Measurements from ENCODE around the gene PPARG.
"Not testable (repeated sequence)": the region's sequence is repeated elsewhere in the genome, so short reads cannot be mapped to it uniquely, and the experiment has no call there.

The PPARG gene

GRCh38 chr3:12379640-12380429 is 91.0 kb downstream of the PPARG start:
- no peak for DNase-seq (ENCODE audit: low read depth)

DNA sequence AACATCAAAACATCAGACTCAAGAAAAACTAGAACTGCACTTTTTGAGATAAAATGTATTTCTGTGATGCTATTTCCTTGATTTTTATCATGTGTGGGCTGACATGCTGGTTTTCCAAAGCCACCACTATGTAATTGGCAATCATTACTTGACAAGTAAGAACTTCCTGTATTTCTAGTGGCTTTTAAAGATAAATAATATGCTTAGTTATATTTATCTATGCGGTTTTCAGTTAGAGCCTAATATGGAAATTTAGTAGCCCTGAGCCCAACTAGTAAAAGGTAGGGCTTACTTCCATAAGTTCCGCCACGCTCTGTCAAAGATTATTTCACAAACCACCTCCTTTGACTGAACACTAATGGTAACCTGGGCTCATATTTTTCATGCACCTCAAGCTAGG is 91.6 kb downstream of the PPARG start:
- DNase-seq (ENCODE audit: low read depth): no peak

GRCh38 chr3:12381199-12381598 is 92.3 kb downstream of the PPARG start:
- DNase-seq (ENCODE audit: low read depth): no peak

GRCh38 chr3:12383218-12383617 is 94.3 kb downstream of the PPARG start:
- no peak for DNase-seq (ENCODE audit: low read depth)

DNA sequence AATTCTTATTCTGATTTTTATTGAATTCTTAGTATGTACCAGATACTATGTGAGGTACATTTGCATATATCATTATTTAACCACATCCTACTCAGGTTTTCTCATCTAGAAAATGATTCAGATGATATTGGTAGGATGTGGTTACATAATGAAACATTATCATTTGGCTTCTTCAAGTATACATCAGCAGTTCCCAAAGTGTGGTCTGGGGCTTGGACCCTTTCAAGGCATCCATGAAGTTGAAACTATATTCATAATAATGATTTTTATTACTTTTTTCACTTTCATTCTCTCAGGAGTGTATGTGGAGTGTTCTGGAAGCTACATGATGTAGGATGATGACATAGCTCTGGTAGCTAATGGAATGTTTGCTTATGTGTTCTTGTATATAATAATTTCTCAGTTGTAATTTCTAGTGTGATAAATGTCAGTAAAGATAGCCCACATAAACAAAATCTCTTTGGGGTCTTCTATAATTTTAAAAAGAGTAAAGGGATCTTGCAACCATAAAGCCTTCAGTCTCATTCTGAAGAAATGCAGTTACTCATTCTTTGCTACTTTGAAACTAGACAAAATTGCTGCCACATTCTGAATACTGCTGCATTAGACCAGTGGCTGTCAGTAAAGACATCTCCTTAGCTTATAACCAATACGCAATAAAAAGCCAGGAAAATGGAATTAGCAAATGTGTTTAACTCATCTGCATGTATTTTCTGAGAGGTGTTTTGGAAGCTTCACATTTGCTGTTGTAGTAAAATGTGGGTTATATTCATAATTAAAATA is 95.8 kb downstream of the PPARG start:
- no peak for DNase-seq (ENCODE audit: low read depth)

GRCh38 chr3:12386514-12387291 is 97.8 kb downstream of the PPARG start:
- not testable (repeated sequence) for DNase-seq (ENCODE audit: low read depth)

GRCh38 chr3:12388185-12388584 is 99.3 kb downstream of the PPARG start:
- no peak for DNase-seq (ENCODE audit: low read depth)

DNA sequence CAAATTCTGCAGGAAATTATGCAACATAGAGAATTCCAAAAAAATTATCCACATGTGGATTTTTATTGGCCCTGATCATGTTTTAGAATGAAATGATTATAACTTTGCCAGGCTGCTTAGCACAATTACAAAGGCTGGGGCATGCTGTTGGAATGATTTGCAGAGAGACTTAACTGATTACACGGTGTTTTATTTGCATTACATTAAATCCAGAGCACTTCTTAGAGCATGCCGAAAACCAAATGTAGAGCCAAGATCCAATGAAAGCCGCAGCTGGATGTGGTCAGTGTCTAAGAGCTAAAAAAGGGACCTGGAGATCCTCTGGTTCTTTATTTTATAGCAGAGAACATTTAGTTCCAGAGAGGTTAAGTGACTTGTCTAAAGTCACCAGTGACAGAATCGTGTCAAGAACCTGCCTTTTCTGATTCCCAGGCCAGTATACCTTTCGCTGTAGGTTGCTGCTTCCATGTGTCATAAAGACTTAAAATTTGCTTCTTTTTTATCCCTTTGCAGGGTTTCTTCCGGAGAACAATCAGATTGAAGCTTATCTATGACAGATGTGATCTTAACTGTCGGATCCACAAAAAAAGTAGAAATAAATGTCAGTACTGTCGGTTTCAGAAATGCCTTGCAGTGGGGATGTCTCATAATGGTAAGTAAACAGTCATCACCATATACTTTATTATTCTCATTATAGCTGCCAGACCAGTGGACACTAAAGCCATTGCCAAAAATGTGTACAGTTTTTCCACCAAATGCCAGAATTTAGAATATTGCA is 103.4 kb downstream of the PPARG start:
- no peak for DNase-seq (ENCODE audit: low read depth)

- DNase-seq (ENCODE audit: low read depth): no peak
These were observed 105.0 kb downstream of the PPARG start for GRCh38 chr3:12393894-12394293.

DNA sequence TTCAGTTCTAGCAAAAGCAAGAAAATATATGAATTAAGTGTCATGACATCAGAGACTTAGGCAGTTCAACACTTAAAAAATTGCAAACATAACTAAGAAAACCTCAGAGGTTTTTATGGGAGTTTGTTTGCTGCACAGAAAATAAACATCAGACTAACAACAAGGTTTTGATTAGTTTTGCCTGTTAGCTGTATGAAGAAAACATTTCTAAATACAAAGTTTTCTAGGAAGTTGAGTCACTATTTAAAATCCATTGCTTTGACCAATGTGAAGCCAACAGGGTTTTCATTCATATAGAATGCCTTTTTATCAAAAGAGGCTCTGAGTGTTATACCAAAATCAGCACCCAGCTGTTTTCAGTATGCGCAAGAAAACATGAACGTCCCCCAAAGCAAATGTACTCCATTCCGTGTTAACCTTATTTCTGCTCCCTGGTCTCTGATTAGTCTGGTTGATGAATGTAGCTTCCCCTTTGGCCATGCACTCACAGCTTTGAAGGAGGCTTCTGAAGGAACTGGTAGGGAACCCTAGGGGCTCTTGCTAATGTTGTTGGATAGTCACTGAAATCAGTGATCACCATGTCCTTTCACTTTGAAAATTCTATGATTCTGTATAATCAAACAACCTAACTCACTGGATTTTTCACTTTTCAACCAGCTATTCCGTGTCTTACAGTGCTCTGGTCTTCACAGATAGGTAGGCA is 105.8 kb downstream of the PPARG start:
- no peak for DNase-seq (ENCODE audit: low read depth)

DNA sequence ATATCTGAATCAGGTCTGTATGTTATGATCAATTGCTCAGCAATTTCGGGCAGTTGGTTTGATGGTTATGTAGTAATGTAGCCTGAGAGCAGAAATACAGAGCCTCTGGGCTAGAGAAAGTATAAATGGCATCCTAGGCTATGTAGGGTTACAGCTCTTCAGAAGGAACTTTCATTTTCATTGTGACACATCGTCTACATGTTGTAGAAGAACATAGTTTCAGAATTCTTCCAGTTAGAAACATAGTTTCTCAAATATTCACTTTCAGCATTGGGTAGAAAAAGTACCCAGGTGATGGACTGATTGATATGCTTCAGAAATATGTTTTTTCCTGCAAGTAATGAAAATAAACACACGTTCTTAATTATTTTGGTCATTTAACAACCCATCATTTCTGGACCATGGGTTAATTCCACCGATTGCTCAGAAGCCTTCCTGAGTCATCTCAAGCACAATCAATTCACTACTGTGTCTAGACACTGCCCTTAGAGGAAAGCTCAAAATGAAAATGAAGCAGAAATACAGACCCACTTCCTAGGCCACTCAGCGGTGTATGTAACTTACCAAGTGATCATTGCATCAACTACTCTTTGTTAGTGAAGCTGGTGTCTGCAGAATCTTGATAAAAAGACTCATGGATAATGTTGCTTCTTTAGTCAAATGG is 106.6 kb downstream of the PPARG start:
- DNase-seq (ENCODE audit: low read depth): no peak

DNA sequence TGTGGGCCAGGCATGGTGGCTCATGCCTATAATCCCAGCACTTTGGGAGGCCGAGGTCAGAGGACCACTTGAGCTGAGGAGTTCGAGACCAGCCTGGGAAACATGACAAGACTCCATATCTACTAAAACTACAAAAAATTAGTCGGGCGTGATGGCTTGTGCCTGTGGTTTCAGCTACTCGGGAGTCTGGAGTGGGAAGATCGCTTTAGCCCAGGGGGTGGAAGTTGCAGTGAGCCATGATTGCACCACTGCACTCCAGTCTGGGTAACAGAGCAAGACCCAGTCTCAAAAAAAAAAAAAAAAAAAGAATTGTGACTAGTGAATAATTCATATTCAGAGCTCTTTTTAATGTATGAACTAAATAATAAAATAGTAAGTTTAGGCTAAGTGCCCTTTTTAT is 107.6 kb downstream of the PPARG start:
- DNase-seq (ENCODE audit: low read depth): no peak

- DNase-seq (ENCODE audit: low read depth): no peak
These were observed 110.4 kb downstream of the PPARG start for GRCh38 chr3:12399226-12399625.

DNA sequence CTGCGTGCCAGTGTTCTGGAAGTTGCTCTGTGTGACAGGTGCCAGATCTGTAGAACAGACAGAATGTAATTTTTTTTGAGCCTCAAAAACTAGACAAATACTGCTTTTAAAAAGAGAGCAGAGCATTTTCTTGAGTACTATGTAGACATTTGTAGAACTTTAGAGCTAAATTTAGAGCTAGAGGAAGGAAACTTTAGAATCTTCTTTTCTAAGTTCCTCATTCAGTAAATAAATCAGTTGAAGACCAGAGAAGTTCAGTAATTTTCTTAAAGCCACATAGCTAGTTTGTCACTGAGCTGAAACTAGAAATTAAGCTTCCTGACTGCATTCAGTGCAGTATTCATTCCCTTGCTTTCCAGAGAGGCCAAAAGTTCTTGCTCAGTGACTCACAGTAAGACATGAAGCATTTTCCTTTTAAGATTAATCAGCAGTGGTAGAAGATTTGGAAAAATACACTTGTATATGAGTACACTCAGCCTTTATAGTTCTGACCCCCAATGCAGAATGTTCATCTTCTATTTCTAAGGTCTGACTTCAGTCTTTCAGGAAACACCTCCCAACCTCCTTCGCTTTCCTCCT is 111.8 kb downstream of the PPARG start:
- peak; percentile 81 for DNase-seq (ENCODE audit: low read depth)

DNA sequence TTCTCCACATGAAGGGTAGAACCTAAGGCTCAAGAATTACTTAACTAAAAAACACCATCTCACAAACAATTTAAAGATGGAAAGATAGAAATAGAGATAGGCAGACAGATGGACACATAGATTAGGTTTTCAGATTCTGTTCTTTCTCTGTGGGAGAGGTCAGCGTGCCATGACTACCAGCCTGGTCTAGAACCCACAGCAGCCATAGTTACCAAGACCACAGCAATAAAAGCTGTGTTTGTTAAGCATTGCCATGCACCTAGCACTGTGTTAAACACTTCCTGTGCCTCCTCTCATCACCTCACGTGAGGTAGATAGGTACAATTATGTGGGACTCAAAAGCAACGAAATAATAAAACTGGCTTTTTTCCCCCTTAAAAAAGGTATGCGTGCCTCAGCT is 112.3 kb downstream of the PPARG start:
- no peak for DNase-seq (ENCODE audit: low read depth)

DNA sequence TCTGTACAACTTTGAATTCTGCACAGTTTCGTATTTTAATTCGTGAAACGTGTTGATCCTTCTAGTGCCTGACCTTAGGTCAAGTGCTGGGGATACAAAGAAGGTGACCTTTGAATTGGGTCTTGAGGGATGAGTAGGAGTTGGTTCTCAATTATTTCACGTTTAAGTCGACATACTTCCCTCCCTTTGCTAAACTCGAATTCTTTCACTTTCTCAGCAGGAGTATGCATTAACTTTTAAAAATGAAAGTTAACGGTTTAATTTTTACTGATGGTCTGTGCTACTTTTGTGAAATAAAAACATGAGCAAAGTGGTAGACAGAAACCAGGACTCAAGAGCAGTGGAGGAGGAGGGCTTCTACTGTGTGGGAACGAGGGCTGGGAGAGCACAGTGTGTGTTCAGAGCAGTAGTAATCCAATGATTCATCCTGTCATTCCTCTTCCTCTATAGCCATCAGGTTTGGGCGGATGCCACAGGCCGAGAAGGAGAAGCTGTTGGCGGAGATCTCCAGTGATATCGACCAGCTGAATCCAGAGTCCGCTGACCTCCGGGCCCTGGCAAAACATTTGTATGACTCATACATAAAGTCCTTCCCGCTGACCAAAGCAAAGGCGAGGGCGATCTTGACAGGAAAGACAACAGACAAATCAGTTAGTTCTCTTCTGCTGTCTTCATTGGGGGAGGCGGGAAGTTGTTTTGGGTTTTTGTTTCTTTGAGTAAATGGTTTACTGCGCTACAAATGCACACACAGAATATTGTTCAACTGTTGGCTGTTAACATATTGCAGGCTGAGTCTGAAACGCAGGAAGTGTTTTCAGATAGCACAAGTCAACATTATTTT is 116.8 kb downstream of the PPARG start:
- peak; percentile 96 for DNase-seq (ENCODE audit: low read depth)

GRCh38 chr3:12408984-12409683 is 120.3 kb downstream of the PPARG start:
- DNase-seq (ENCODE audit: low read depth): no peak

DNA sequence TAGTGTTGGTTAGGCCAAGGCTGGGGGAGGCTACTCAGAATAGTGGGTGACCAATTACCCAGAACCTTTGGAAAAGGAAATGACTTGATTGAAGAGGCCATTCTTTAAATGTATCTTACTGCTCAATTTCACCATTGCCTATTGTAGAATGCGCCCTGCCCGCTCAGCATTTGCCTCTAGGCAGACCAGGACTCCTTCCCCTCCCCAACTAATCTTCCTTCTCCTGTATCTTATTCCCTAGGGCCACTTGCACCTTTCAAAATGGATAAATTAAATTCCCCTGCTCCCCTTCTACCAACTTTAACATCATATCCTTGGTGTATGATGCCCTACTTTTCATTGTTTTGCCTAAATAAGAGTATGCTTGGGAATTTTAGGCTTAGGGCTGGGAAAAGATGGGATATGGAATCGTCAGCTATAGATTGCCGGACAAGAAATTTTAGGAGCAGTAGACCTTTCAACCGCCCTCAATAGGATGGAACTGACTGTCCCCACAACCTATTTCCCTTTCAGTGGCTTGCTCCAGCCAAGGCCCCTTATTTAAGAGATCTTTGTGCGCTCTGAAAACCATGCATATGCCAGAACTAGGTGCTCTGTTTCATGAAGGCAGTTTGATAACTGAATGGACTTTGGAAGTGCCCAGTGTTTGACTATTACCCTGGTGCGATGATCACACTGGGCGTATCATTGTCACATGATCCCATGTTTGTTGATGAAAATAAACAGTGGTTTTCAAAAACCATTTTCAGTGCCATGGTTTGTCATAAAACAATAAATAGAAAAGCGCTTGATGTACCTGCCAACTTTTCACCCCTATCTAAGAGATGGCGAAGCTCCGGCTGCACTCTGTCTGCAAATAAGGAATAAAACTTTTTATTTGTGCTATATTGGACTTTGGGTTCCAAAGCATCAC is 121.1 kb downstream of the PPARG start:
- no peak for DNase-seq (ENCODE audit: low read depth)

All from non-pigmented ciliary epithelial cell (primary cell).